Panc1 (cell line): ENCODE data around the gene SLC38A9.

Experiments
- CTCF ChIP-seq: fragments of 450-650 bp; IDR thresholded peaks from 2 replicates; pipeline ENCODE4 v1.5.1; 2017; ENCODE audit warnings: mild to moderate bottlenecking
- POLR2AphosphoS5 ChIP-seq: IDR thresholded peaks from 2 replicates; pipeline ENCODE4 v1.6.1; 2012; ENCODE audit warnings: mild to moderate bottlenecking, low read depth, low read length, moderate library complexity

DNA sequence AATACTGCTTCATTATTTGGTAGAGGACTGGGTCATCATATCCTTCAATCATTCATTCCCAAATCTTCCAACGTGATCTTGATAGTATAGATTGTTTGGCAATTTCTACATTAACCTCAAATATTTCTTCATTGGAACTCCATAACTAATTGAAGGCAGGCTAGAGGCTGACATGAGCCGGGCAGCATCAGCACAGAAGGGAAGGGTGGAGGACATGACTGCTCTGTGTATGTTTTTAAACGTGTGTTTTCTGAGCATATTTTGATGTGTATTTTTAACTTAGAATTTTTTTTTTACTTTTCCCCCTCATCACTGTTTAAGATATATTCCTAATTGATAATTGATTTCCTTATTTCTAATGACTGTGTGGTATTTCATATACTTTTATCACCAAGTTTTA is 38.4 kb upstream of the SLC38A9 start:
- TF ChIP-seq CTCF = no peak
- TF ChIP-seq POLR2AphosphoS5 = no peak
